Coronary artery (tissue), 2 donors: Measurements from ENCODE around the gene LAMA3.

Experiments used
- DNase-seq: peaks from one replicate; pipeline ENCODE4 v3.0.0-alpha.2; 2017; ENCODE audit warnings: low spot score
- H3K27ac ChIP-seq, 2 donors: fragments of 200-600 bp; sonication (generic); one replicate each; pipeline ENCODE4 v1.5.1; 2016 to 2019
- H3K4me3 ChIP-seq: fragments of 200-600 bp; sonication (generic); 2 replicates; pipeline ENCODE4 v1.5.1; 2016; ENCODE audit warnings: mild to moderate bottlenecking, moderate library complexity
- CTCF ChIP-seq: fragments of 200-600 bp; sonication (generic); IDR thresholded peaks from one replicate; pipeline ENCODE4 v1.5.1; 2019; ENCODE audit warnings: antibody characterized with exemption

LAMA3 gene

GRCh38 chr18:23746851-23747250, 57.6 kb downstream of the LAMA3 start:
- no peak overlapping the region for H3K4me3 ChIP-seq
- H3K27ac ChIP-seq = no peak overlapping the region
- TF ChIP-seq CTCF = no peak
- no peak for DNase-seq

DNA sequence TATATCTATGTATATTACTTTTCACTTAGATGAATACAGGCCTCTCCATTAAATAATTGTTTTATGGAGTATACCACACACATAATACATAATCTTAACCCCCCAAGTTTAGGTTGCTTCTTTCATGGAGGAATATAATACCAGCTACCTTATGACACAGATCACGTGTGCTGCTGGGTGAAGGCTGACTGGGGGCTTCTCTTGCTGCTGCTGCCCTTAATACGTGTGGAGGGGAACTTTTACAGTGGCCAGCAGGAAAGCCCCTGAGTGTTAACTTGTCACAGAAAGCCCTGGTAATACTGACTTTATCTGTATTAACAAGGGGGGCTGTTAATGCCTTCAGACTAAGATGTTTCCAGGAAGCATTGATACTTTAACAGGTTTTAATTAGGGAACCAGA, 63.1 kb downstream of the LAMA3 start:
- no peak for TF ChIP-seq CTCF
- DNase-seq = no peak
- H3K27ac ChIP-seq = peak overlapping the region in 1 of 2 donors; percentile 37
- H3K4me3 ChIP-seq = no peak overlapping the region

- no peak for TF ChIP-seq CTCF
- H3K4me3 ChIP-seq = no peak overlapping the region
- H3K27ac ChIP-seq = peak overlapping the region in 1 of 2 donors; percentile 37
- DNase-seq = no peak
Measured at GRCh38 chr18:23752796-23753195, 63.5 kb downstream of the LAMA3 start.

DNA sequence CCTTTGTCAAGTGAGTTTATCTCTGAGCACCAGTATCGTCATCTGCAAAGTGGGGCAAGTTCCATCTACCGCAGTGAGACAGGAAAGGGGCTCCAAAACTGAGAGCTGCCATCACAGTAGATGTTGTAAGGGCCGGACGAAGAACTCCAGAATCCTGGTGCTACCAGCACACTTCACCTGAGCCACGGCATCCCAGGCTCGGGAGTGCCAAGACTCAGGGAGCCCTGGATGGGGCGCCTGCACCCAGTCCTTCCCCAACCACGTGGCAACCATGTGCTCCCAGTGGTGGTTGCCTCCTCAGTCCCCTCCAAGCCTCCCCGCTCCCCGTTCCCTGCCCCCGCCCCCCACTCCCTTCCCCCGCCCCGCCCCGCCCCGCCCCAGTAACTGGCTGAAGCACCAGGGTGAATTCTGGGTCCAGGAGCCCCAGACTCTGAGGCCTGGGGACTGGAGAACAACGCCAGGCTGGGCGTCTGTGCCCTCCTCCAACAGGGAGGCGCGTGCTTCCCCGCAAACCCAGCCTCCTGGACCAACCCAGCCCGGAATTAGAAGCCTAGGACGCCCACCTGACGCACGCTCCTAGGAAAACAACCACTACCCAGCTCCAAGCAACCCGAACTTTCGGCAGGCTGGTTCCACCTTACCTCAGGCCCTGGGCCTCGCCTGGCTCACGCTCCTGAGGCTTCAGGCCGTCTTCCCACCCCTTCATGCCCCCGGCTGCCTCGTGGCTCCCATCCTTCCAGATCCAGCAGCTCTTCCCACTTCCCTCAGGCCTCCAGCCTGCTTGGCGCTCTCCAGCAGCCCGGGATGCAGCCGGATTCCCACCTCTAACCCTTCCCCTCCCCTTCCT, 67.6 kb downstream of the LAMA3 start:
- no peak overlapping the region for H3K4me3 ChIP-seq
- H3K27ac ChIP-seq = no peak overlapping the region
- no peak for DNase-seq
- TF ChIP-seq CTCF = no peak

DNA sequence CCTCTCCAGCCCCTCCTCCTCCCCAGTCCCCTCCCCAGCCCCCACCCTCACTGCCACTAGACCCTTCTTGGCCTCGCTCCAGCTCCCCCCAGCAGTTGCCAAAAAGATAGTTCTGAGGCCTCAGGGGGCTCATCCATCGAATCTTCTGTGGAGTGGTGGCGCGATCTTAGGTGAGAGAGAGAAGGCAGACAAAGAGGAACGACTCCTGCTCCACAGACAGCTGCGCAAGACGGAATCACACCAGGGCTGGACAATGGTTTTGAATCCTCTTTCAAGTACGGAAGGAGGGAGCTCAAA, 68.1 kb downstream of the LAMA3 start:
- TF ChIP-seq CTCF = no peak
- Histone ChIP-seq H3K4me3 (no peak overlapping the region), H3K27ac (no peak overlapping the region)
- DNase-seq = no peak

DNA sequence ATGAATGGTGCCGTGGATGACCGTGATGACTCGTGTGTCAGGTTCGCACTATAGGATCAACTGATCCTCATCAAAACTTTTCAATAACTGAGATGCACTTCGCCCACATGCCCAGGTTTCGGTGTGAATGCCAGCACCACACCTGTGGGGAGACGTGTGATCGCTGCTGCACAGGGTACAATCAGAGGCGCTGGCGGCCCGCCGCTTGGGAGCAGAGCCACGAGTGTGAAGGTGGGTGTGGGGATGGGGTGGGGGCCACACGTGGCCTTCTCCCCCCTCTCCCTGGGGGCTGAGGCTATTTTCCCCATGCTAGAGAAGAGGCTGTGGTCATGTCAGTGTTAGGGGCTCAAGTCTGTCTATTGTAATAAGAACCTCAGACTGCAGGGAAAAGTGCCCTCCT, 69.0 kb downstream of the LAMA3 start:
- no peak overlapping the region for H3K27ac ChIP-seq
- DNase-seq = no peak
- H3K4me3 ChIP-seq = no peak overlapping the region
- no peak for TF ChIP-seq CTCF

DNA sequence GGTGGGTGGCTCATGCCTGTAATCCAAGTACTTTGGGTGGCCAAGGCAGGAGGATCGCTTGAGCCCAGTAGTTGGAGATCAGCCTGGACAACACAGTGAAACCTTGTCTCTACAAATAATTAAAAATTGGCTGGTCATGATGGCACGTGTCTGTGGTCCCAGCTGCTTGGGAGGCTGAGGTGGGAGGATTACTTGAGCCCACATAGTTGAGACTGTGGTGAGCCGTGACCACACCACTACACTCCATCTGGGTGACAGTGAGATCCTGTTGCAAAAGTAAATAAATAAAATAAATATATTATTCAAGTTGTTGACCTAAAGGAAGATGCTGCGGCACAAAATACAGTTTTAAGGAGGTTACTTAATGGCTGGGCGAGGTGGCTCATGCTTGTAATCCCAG, 72.7 kb downstream of the LAMA3 start:
- Histone ChIP-seq H3K4me3 (no peak overlapping the region), H3K27ac (no peak overlapping the region)
- no peak for TF ChIP-seq CTCF
- DNase-seq = no peak
